IMR-90 (cell line): Measurements from ENCODE around the gene TP53I11.

Experiments used
- CEBPB ChIP-seq: IDR thresholded peaks from 2 replicates; pipeline ENCODE4 v1.6.1; 2012; ENCODE audit warnings: low read depth, low read length, improper control_type of control experiment
- MXI1 ChIP-seq: IDR thresholded peaks from 2 replicates; pipeline ENCODE4 v1.6.1; 2012; ENCODE audit warnings: low read depth, mild to moderate bottlenecking, low read length, moderate library complexity, borderline replicate concordance
- POLR2A ChIP-seq: IDR thresholded peaks from 2 replicates; pipeline ENCODE4 v1.6.1; 2012; ENCODE audit warnings: mild to moderate bottlenecking, low read depth, low read length
- RAD21 ChIP-seq: IDR thresholded peaks from 2 replicates; pipeline ENCODE4 v1.6.1; 2012; ENCODE audit warnings: low read length, improper control_type of control experiment
- RFX5 ChIP-seq: IDR thresholded peaks from 2 replicates; pipeline ENCODE4 v1.8.0; 2012; ENCODE audit warnings: low read depth, mild to moderate bottlenecking, low read length, moderate library complexity
- TF ChIP-seq, protein P1 (sequence below): conservative IDR thresholded peaks from 2 replicates; pipeline ENCODE4 v1.5.1; 2012; ENCODE audit warnings: mild to moderate bottlenecking, low read depth, low read length, improper control_type of control experiment

DNA sequence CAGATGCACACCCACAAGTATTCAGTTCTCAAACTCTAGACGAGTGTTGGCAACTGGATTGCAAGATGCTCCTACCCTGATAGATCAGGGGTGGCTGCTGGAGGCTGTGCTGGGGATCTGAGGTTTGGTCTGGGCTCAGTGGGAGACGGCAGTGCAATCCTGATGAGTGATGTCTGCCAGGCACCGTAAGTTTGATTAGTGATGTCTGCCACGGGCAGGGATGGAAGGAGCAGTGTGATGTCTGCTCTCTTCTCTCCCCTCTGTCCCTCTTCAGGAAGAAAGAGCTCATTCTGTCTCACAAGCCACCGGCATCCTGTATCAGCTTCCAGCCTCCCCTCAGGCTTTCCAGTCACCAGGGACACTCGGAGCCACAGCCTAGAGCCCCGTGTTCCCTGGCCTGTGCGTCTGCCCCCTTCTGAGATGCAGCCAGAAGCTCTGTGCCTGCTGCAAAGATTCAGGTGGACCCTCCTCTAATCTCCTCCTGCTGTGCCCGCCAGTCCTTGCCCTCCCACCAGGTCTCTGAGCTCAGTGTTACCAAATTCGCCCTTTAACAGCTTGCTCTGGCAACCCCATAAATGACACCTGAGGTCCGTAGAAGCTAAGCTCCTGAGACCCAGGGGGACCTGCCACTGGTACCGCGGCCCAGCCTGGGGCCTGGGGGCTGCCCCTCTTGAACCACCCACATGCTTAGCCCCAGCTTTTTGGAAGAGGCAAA lies 19.9 kb downstream of the TP53I11 start:
- TF ChIP-seq RAD21 = no peak
- TF ChIP-seq MXI1 = no peak
- no peak for TF ChIP-seq POLR2A
- TF ChIP-seq, protein P1, sequence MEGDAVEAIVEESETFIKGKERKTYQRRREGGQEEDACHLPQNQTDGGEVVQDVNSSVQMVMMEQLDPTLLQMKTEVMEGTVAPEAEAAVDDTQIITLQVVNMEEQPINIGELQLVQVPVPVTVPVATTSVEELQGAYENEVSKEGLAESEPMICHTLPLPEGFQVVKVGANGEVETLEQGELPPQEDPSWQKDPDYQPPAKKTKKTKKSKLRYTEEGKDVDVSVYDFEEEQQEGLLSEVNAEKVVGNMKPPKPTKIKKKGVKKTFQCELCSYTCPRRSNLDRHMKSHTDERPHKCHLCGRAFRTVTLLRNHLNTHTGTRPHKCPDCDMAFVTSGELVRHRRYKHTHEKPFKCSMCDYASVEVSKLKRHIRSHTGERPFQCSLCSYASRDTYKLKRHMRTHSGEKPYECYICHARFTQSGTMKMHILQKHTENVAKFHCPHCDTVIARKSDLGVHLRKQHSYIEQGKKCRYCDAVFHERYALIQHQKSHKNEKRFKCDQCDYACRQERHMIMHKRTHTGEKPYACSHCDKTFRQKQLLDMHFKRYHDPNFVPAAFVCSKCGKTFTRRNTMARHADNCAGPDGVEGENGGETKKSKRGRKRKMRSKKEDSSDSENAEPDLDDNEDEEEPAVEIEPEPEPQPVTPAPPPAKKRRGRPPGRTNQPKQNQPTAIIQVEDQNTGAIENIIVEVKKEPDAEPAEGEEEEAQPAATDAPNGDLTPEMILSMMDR = no peak
- TF ChIP-seq CEBPB = no peak
- no peak for TF ChIP-seq RFX5
